ENCODE measurements around the gene DLG2.

DNA sequence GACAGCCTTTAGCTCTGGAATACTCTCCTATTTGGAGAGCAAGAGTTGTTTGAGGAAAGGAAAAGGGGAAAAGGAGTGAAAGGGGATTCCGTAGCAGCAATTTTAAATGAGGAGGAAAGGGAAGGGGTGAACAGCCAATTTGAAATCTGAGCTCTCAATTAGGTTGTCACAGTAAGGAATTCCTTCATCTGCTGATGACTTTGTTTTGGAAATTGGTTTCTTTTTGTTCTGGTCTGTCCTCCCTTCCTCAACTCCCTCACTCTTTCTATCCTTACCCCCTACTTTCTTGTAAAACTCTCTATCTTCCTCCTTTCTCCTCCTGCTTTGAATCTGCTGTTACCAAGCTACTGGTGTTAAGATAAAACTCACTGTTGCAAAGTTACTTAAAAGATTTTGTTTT is 1155.6 kb downstream of the DLG2 start:
- TF ChIP-seq, protein P1, sequence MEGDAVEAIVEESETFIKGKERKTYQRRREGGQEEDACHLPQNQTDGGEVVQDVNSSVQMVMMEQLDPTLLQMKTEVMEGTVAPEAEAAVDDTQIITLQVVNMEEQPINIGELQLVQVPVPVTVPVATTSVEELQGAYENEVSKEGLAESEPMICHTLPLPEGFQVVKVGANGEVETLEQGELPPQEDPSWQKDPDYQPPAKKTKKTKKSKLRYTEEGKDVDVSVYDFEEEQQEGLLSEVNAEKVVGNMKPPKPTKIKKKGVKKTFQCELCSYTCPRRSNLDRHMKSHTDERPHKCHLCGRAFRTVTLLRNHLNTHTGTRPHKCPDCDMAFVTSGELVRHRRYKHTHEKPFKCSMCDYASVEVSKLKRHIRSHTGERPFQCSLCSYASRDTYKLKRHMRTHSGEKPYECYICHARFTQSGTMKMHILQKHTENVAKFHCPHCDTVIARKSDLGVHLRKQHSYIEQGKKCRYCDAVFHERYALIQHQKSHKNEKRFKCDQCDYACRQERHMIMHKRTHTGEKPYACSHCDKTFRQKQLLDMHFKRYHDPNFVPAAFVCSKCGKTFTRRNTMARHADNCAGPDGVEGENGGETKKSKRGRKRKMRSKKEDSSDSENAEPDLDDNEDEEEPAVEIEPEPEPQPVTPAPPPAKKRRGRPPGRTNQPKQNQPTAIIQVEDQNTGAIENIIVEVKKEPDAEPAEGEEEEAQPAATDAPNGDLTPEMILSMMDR (IDR thresholded peaks at IDR 0.05) = no peak
- no peak for TF ChIP-seq EP300 (IDR thresholded peaks at IDR 0.05)
- TF ChIP-seq POLR2A (IDR thresholded peaks at IDR 0.05) = no peak

Data from tibial nerve (tissue), 4 donors.